IPS-NIHi11 (cell line): ENCODE data around the gene CMIP.

Experiments
- DNase-seq: peaks from one replicate; pipeline ENCODE4 v3.0.0; 2012; ENCODE audit warnings: mixed read lengths, low spot score

Gene CMIP

DNA sequence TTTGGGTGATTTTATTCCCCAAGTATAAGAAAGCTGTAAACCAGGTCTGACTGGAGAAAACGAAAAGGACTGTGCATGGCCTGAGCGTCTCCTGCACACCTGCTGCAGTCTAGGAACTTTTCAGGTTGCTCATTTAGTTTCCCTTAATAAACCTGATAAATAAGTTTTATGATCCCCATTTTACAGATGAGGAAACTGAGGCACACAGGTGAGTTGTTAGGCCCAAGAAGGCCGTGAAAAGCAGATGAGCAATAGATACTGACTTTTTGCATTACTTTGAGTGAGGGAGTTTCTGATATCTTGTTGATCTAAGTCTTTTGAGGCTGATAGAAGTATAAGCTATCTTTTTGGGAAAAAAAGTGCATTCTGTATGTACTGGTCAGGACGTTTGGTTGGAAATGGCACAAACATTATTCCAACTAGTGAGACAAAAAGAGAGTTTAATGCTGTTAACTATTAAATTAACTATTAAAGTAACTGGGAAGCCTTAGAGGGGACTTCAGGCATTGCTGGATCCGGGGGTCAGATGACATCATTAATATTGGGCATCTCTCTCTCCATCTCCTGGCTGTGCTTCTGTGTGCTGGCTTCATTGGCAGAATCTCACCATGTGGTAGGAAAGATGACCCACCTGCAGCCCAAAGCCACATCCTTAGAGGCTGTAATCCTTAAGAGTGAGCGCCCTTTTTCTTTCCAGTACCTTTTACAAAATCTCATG is 163.4 kb downstream of the CMIP start:
- DNase-seq: no peak

DNA sequence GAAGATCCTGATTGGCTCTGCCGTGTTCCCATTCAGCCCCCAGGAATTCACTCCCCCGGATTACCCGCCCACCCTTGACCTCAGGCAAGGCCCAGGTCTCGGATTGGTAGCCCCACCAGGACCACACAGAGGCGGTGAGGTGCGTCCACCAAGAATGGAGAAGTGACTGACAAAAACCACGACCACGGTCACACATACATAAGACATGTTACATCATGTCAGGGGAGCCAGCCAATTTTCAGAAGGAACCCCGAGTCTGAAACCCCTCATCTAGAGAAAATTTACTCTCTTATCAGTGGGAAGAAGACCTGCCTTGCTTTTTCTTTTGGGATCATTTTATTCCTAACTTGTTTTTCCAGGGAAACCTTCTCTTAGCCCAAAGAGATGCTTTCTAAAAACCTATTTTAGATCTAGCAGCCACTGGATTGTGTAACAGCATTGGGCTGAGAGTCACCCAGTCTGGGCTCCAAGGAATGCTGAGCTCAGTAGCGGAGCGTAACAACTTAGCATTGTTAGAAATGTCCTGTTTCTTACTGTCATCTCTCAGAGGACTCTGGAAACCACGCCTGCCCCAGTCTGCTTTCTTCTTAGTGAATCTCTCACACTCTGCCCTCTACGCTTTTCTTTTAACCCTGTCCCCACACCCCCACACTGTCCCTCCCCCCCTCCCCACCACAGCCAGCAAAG is 164.1 kb downstream of the CMIP start:
- DNase-seq: no peak

DNA sequence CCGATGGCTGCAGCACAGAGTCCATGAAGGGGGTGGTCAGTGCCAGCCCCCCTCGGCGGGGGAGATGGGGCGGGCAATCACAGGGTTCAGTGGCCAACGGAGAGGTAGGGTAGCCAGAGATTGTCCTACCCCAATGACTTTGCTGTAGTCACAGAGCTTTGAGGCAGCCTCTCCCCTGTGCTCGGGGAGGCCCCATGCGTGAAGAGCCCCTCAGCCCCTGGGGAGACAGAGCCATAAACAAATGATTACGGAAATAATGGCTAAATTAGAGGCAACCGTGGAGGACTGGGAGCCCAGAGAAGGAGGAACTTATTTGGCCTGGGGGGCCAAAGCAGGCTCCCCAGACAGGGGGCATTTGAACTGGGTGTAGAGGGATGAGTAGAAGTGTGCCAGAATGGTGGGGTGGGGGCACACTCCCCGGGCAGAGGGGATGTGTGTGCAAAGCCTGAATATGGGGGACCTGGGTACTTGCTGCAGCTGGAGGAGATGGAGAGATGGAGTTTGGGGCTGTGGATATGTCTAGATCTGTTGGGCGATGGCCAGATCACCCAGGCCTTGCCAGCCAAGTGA is 164.8 kb downstream of the CMIP start:
- no peak for DNase-seq

DNA sequence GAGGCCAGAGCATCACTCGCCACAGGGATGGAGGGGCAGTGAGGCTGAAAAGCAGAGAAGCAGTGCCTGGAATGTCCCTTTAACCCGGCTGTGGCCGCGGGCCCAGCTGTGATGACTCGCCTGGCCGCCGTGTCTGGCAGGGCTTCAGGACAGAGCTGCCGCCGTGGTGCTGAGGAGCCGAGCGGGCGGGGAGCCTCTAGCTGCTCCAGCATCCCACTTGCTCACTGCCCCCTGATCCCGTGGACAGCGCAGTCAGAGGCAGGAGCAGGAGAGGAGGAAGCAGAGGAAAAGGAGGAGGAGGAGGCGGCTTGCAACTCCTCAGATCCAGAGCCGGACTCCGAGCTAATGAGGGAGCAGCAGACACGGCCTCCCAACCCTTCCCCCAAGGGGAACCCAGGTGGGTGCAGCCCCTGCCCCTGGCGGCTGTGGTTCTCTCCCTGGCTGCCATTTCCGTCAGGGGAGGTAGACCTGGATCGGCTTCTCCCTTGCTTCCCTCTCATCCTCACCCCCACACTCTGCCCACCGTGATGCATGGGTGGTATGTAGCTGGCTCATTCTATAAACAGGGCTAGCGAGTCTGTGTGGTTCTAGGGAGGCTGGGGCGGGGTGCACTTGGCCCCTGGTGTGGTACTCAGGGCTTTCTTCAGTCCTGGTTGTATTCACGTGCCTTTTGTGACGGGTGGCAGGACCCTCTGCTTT is 165.7 kb downstream of the CMIP start:
- peak; percentile 51 for DNase-seq

DNA sequence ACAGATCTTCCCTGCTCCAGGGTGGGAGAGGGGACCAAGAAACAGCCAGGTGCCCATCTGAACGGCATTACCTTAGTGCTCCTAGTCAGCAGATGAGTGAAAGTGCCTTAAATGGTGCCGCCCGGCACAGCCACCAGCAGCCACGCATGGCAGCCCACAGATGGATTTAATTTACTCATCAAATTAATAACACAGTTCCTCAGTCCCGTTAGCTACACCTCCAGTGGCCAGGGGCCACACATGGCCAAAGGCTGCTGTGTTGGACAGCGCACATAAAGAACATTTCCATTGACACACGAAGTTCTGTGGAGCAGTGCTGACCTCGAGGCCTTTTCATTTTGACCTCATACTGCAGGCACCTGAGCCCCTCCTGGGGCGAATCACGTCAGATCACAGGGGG is 166.3 kb downstream of the CMIP start:
- no peak for DNase-seq

DNA sequence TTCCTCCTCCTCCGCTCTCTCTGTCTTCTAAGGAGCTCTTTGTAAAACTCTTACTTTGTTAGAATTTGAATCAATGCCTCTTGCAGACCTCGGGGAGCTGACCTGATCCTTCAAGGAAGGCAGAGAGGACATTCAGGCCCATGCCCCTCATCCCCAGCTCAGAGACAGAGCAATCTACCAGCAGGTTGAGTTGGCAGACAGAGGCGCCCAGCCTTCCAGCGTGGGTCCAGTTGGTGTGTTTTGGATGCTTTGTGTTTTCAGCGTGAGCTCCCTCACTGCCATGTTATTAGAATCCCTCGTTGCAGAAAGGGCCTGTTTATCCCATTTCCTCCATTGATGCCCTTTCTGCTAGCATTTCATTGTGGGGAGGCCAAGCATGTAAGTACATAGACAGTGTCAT is 167.1 kb downstream of the CMIP start:
- no peak for DNase-seq

DNA sequence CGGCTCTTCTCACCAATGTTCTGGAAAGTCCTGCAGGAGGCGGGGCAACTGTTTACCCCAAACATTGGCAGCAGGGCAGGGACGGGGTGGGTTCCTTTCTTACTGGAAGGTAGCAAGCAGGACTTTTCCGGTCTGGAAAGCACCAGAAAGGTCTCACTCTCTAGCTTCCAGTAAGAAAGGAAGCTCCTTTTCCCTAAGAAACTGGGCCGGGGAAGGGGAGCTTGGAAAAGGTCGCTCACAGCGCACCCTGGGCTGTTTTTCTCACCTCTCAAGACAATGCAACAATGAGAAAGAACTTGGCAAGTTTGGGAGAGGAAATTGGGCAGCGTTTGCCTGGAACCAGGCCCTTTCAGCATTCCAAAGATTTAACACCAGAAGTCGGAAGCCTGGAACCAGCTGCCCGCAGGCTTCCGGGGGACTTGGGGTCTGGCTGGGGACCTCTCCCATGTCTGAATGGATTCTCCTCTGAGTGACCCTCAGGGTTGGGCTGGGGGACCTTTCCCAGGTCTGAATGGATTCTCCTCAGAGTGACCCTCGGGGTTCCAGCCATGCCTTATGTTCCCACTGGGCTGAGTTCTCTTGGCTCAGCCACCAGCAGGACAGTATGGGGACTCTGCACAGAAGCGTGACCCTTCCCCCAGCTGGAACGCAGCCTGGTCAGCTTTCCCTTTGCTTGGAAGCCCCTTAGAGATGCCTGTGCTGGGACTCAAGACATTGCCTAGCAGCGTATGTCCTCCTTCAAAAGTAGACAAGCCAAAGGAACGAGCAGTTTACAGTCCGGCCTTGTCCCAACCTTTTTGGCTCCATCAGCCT is 167.9 kb downstream of the CMIP start:
- no peak for DNase-seq

DNA sequence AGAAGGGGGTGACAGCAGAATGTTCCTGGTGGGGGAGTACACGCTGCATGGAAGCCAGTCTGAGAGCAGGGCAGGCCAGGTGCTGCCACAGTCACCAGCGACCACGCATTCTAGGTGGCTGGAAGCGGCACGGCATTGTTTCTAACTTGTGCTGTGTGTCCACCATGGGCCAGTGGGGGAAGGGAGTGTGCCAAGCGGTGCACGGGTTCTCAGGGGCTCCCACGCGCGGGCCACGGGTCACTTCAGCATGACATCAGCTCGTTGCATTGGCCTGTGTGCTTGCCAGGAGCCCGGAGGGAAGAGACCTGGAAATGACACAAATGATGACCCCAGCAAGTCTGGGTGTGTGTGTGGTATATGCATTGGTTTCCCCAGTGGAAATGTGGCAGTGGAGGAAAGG is 169.6 kb downstream of the CMIP start:
- no peak for DNase-seq

DNA sequence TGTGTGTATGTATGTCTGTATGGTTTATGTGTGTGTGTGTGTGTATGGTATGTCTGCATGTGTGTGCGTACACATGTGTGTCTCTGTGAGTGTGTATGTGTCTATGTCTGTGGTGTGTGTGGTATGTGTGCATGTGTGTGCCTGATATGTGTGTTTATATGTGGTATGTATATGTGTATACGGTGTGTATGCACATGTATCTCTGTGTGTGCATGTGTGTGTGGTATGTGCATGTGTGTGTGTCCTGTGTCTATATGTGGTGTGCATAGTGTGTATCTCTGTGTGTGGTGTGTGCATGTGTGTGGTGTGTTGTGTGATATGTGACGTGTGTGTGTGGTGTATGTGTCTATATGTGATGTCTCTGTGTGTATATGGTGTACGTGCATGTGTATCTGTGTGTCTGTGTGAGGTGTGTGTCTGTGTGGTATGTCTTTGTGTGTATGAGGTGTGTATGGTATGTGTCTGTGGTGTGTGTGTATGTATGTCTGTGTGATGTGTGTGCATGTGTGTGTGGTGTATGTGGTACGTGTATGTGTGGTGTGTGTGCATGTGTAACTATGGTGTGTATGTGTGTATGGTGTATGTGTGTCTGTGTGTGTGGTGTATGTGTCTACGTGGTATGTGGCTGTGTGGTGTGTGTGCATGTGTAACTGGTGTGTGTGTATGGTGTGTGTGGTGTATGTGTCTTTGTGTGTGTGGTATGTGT is 170.2 kb downstream of the CMIP start:
- no peak for DNase-seq

DNA sequence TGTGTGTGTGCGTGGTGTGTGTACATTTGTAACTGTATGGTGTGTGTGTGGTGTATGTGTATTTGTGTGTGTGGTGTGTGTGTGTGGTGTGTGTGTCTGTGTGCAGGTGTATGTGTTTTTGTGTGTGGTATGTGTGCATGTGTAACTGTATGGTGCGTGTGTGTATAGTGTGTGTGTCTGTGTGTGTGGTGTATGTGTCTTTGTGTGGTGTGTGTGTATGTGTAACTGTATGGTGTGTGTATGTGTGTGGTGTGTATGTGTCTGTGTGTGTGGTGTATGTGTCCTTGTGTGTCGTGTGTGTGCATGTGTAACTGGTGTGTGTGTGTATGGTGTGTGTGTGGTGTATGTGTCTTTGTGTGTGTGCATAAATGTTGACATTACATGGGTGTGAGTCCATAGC is 170.8 kb downstream of the CMIP start:
- DNase-seq: no peak

DNA sequence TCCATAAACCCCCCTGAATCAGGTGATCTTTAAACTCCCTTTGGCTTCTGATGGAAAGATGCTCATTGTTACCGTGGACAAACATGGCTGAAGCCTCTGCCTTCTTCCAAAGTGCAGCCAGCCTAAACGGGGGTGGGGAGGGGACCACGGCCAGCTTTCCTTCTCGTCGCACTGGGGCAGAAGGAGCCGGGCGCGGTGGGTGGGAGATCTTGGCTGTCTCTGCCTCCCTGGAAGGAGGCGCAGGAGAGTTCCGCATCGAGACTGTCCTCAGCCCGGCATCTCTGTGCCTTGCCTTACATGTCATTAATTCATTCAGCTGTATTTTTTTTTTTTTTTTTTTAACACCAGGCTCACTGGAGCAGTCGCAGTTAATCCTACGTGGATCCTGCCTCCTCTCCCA is 171.2 kb downstream of the CMIP start:
- DNase-seq: no peak

DNA sequence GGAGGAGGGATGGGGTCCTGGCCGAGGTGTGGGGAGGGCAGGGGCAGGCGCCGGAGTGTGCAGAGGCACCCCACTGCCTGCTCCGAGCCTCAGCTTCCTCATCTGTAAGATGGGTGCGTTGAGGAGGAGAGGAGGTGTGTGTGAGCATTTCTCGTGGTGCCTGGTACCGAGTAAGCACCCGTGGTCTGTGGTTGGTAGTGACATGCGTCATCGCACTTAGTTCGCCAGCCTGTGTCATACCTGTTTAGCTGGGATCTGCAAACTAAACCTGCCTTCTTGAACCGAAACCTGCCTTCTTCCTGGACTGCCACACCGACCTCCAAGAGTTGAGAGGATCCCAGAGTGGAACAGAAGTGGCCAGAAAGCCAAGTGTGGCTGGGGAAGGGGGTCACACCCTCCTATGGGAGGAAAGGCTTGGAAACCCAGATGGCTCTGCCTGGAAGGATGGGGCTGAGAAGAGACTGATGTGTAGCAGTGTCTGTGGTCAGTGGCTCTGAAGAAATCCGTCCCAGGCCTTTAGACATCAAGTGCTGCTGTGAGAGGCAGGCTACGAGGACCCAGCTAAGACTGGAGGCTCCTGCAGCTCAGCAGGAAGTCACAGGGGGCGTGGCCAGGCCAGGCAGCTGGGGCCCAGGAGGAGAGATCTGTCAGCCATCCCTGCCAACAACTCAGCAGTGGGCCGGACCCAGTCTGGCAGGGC is 171.9 kb downstream of the CMIP start:
- peak; percentile 73 for DNase-seq

DNA sequence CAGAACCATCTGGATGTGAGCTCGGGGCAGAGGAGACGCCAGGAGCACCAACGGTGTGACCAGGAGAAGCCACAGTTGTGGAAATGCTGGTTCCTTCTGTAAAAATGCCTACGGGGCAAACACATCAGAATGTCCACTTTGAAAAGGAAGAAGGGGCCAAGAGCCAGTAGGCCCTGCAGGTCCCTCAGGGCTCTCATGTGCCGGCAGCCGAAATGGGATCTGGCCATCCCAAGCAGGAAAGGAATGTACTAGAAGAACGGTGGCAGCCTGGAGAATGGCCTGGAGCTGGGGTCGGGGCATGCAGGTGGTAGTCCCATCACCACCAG is 172.4 kb downstream of the CMIP start:
- DNase-seq: no peak

DNA sequence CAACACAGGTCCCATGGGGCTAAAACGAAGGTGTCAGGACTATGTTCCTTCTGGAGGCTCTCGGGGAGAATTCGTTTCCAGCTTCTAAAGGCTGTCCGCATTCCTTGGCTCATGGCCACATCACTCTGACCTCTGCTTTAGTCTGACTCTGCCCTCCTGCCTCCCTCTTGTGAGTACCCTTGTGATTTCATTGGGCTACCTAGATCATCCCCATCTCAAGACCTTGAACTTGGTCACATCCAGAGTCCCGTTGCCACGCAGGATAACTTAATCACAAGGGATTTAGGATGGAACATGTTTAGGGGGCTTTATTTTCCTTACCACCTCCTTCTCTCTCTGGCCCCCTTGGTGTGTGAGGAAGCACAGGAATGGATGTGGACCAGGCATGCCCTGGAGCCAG is 173.6 kb downstream of the CMIP start:
- DNase-seq: no peak

DNA sequence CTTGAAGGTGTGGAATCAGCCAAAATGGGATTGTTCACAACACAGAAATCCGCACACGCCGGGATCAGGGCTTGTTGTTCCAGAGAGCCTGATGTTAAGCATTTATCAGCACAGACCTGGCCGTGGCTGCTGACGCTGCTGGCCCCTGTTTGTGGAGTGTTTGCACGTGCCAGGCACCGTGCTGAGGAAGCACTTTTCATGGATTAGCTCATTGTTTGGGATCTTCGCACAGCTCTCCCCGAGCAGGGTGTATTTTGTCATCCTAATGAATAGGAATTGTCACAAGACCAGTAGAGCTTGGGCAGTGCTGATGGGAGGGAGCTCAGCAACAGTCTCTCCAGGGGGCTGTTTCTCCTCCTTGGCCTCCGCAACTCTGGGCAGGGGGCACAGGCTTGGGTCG is 174.1 kb downstream of the CMIP start:
- DNase-seq: no peak

DNA sequence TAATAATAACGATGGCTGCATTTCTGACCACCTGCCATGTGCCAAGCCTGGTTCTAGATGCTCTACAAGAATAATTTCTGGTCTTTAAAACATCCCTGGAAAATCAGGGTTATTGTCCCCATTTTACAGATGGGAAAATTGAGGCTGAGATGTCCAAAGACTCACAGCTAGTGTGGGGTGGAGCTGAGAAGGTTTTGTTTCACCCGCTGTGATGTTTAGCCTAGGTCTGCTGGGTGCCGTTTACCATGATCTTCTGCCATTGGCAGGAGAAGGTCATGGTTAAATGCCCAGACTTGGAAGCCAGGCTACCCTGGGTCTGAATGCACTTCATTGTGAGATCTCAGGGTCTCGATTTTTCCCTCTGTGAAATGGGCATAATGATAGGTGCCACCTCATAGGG is 175.4 kb downstream of the CMIP start:
- DNase-seq: no peak

DNA sequence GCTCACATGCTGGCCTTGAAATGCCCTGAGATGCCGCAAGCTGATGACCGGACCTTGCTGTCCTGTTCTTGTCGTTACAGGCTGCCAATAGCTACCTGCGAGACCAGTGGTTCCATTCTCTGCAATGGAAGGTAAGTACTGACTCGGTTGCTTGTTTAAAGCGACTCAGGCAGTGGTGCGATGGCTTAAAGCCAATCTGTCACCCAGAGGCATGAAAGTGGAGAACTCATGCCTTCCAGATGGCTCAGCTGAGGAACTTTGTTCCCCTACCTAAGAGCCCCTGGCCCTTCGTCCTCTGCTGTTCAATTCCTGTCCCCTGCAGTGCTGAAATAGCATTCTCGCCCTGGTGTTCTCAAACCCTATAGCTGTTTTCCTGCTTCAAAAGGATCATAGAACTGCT is 176.2 kb downstream of the CMIP start:
- DNase-seq: no peak

DNA sequence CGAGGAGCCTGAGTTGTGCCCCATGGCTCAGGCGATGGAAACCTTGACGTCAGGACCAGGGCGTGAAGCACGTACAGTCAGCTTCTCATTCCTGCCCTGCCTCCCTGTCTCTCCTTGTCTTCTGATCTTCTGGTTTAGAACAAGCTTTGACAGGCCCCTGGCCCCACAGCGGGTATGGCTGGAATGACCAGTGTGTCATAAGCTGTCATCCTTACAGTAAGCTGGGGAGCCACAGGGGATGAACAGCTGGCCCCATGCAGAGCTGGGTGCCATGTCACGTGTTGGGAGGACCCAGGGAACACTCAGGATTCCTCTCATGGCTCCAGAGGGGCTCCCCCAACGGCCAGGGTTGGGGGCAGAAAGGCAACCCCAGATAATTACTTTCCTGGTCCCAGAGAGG is 176.9 kb downstream of the CMIP start:
- no peak for DNase-seq

DNA sequence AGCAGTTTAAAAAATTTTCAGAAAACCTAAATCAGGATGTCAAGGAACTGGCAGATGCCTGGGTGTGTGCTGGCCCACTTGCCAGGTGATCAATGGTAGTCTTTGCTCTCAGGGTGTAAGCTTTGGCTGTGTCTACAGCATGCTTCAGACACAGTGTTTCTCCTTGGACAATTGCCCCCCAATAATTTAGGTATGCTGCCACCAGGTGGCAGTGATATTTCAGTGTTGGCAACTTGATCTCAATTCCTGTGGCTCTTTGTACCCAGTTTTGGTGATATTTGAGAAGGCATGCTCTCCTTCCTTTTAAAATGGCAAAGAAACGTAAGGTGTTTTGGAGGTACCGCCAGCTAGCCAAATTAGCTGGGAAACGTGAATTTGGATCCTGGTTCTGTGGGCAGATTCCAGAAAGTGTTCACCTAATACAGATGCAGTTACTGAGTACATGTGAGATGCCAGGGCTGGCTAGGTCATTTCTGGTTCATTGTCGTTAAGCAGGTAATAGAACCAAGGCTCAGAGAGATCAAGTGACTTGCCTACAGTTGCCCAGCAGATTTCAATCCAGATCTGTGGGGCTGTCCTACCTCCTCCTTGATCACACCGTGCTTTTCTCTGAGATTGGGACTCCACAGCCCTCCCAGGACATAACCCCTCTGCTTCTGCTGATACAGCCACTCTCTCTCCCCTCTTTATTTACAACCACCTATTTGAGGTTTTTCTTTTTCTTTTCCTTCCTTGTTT is 178.9 kb downstream of the CMIP start:
- DNase-seq: peak; percentile 52

DNA sequence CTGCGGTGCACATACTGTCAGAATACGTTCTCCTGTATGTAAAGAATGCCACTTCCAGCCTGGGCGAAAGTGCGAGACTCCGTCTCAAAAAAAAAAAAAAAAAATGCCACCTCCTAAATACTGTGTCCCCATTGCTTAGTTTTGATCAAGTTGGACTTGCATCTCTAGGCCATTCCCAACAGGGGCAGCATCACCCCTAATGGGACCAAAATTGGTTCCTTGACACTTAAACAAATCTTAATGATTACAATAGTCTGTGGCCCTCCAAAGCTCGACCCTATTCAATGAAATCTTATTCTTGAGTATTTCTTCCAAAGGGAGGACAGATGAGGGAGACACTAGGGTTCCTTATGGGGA is 179.8 kb downstream of the CMIP start:
- no peak for DNase-seq
